Stimulated activated CD4-positive, alpha-beta T cell treated with anti-CD3 and anti-CD28 coated beads, Interleukin-4, amount 100 ng/mL, for 24 hours (primary cell): ENCODE measurements around the gene VDAC1.
A peak's percentile ranks its signal among the peaks of the same experiment; 100 is the strongest.

Experiments used
- DNase-seq: peaks from one replicate; pipeline ENCODE4 v3.0.0-alpha.2; 2020

VDAC1 gene

DNA sequence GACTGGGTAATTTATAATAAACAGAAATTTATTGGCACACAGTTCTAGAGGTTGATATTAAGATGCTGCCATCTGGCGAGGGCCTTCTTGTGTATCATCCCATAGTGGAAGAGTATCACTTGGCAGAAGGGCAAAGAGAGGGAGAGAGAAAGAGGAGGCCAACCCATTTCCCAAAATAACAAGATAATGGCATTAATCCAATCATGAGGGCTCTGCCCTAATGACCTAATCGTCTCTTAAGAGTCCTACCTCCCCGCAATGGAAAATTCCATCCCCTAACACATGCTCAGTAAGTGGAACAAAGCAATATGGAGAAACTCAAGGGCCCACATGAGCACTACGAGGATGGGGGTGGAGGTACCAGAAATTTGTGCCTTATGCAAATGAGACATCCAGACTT is 17.6 kb upstream of the VDAC1 start:
- no peak for DNase-seq

GRCh38 chr5:134020188-134020587 is 15.4 kb upstream of the VDAC1 start:
- DNase-seq: no peak

DNA sequence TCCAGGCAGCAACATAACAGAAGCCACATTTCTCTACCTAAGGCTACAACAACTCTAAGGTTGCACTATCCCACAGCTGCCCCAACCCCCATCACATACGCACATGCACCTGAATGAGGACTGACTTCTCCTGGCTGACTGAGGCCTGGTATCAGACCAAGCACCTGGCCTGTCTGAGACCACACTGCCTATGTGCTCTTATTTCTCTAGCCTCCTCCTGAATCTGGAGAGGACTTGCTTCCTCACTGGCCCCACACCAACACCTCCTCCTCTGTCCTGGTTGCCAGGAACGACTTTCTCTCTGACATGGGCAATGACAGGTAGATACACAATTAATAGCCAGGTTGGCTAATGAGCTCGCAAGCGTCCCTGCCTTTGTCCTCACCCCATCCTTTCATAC is 14.9 kb upstream of the VDAC1 start:
- no peak for DNase-seq

DNA sequence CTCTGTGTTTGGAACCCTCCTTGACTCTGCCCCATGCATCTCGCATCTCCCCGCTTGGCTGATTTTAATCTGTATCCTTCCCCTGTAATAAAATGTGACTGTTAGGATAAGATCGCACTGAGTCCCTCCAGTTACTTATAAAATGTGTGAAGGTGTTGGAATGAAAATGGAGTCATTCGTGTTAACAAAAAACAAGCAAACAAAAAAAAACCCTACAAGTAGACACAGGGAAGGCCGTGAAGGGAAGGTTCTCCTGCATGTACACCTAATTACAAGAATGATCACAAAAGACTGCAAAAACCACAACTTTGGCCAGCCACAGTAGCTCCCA is 14.2 kb upstream of the VDAC1 start:
- DNase-seq: no peak

DNA sequence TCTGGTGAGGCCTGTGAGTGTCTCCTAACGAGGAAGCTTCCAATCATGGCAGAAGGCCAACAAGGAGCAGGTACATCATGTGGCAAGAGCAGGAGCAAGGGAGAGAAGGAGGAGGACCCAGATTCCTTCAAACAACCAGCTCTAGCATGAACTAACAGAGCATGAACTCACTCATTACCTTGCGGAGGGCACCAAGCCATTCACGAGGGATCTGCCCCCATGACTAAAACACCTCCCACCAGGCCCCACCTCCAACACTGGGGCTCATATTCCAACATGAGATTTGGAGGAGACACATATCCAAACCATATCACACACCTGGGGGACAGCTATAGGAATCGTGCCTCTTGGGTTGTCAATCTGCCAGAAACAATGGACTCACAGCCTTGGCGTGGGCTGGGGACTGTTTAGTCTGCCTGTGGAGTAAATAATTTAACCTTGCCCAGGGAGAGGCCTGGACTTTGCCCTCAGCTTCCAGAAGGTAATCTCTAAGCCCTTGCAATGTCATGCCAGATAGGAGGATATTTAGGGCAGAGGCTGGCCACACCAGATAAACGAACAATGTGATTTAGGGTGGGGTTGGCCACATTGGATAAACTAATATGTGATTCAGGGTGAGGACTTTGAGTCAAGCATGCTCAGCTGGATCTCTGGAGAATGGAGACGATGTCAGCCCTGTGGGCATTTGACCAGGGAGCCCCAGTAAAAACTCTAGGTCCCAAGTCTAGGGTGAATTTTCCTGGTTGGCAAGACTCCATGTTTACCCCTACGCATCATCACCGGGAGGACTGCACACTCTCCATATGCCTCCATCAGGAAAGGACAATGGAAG is 13.6 kb upstream of the VDAC1 start:
- no peak for DNase-seq

DNA sequence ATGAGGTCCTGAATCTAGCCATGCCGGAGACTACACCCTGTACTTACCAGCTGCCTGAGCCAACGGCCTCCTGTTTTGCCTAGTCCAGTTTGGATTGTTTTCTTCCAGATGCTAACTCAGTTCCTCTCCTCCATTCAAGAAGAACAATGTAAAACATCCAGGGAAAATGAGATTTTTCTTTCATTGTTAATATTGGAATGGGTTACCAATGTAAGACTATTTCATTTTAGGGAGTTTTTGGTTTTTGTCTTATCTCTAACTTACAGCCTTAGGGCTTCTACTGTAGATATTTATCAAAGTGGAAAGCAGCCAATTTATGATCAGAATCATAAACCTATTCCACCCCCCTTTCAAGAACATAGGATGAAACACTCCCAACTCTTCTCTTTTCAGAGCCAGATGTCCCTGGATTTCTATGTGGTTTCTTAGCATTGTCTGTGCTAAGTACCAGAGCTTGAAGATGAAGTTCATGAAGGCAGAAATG is 3.5 kb upstream of the VDAC1 start:
- no peak for DNase-seq

- DNase-seq: no peak
Observed at GRCh38 chr5:134007581-134008265, 2.9 kb upstream of the VDAC1 start.

GRCh38 chr5:134006115-134006514 is 1.3 kb upstream of the VDAC1 start:
- no peak for DNase-seq

GRCh38 chr5:134005417-134006061 is 764 bp upstream of the VDAC1 start:
- DNase-seq: no peak

- DNase-seq: peak; percentile 60
Observed at GRCh38 chr5:134003817-134004625, 754 bp downstream of the VDAC1 start.

DNA sequence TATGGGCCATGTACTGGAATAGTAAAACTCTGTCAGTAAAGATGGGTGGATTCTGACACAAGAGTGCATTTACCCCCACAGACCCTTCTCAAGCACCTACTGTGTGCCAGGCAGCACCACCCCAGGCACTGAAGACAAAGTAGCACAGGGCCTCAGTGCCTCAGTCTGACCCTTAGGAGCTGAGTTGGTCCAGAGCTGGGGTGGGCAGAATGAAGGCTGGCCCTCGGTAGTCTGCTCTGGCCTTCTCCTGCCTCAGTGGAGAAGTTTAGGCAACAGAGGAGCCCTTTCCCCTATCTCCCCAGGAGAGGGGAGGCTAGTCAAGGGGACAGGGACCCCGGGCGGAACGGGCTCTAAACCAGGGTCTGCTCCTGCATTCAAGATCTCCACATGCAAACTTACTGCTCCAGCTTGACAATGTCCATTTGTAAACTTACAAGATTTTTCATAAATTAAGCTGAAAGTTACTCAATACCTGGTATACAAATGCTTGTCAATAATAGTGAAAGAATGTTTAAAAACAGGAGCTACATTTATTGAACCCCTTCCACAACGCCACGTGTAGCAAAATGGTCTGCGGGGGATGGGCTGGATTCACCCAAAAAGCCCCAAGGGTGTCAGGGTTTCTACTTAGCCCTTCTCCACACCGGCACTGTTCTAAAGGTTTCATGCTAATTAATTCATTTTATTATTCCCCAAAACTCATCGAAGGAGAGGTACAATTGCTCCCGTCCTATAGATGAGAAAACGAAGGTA is 1.5 kb downstream of the VDAC1 start:
- DNase-seq: peak; percentile 51

- DNase-seq: no peak
Observed at GRCh38 chr5:134001938-134002731, 2.6 kb downstream of the VDAC1 start.

DNA sequence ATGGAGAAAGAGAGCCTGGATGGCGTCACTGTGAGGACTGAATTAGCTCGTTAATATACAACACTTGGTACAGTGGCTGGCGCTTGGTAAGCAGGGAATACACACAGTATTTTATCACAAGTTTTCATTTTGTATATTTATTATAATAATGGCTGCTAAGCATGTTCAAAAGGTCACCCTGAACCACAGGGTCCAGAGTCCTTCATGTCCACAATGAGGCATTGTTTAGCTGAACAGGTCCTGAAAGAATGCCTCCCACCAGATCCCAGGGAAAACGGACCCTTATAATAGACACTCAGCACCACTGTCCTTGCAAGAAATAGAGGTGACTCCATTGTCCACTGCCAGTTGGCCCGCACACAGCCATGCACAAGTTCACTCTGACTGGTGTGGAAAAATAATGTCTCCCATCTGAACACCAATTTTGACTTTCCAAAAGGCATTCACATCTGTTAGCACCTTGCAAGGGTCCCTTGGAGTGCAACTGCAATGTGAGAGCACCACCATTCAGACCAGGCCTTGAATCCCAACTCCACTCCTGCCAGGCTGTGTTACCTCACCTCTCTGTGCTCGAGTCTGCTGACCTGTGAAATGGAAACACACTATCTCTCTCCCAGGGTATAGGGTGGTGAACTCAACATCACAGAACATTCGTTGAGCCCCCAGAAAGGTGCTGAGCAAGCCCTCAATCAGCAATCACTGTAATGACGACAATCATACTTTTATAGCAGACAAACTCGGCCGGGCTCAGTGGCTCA is 3.9 kb downstream of the VDAC1 start:
- DNase-seq: no peak

- DNase-seq: no peak
Observed at GRCh38 chr5:134000091-134000511, 4.7 kb downstream of the VDAC1 start.

DNA sequence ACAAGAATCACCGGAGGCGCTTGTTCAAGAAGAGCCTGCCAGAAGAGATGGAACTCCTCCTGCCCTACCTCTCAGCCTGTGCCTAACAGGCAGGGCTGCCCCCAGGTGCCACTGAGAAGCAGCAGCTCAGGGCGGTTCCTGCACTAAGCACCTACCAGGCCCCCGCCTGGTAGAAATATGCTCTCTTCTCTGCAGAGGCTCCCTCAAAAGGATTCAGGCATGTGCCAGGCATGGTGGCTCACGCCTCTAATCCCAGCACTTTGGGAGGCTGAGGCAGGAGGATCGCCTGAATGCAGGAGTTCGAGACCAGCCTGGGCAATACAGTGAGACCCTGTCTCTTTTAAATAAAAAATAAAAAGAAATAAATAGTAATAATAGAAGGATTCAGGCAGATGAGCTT is 6.0 kb downstream of the VDAC1 start:
- DNase-seq: no peak

DNA sequence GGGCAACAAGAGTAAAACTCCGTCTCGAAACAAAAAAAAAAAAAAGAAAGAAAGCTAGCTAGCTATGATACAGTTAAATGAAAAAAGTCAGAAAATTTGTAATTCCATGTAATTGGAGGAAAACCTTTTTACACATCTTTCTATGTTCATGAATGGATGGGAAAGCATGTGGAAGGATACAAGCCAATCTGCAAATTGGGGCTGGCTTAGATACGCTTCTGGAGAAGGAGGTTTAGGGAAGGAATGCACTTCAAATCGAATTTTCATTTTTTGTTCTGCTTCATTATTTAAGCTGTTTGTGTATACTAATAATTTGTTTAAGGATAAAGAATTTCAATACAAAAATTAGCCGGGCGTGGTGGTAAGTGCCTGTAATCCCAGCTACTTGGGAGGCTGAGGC is 6.7 kb downstream of the VDAC1 start:
- no peak for DNase-seq

GRCh38 chr5:133996683-133997252 is 8.0 kb downstream of the VDAC1 start:
- no peak for DNase-seq

DNA sequence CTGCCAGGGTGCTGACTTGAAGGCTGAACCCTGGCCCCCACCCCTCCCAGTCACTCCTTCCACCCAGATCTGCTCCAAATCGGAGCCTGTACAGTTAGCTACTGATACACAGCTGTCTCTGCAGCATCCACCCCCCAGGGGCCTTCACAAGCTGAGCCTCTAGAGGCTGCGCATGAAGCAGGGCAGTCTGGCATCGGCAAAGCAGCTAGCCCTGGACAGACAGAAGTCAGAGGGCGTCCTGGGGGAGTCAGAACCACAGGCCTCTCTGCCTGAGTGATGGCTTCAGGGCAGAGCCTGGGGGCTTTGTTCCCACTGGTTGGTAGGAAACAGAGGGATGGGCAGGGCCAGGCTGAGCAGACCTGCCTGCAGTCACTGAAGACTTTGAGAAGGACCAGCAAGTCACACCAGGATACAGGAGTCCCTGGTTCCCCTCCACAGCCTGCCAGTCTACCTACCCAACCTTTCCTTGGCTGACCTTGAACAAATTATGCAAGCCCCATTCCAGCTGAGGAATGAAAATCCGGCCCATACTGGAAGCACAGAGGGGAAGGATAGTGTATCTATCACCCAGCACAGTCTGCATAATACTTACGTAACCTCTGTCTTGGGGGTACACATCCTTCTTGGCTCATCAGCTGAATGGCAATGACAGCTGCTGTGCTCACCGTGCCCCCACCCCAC is 8.8 kb downstream of the VDAC1 start:
- no peak for DNase-seq

DNA sequence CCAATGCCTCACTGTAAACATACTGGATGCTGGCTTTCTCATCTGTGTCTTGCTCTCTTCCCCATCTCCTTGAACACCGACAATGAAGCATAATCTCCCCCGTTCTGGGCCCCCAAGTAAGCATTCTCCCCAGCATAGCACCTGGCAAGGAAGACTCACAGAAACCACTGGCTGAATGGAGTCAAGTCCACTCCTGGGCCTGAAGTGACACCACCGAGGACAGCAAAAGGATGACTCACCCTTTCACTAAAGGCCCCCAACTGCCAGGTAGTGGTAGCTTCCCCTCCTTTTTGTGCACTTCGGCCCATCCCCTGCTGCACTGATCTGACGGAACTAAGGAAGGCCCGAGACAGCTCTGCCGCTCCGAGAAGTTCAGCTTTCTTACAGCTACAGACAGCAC is 9.4 kb downstream of the VDAC1 start:
- DNase-seq: no peak

DNA sequence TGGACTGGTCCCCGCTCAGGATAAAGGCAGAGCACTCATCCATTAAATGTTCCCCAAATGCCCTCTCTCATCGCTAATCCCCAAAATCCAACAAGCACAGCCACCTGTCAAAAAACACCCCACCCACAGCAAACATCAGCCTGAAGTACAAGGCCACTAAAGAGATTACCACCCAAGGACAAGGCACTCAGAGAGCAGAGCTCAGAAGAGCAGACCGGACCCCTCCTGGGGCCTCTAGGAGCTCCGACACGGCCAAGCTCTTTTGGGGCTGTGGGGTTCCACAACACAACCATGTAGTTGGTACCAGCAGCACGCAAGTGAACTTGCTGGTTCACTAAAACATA is 9.8 kb downstream of the VDAC1 start:
- DNase-seq: no peak
